SK-N-SH treated with all-trans-retinoic acid at 6 μM for 48 hours (cell line): ENCODE measurements around the gene ABCB8.

Source experiments
- ATAC-seq: fragments of 200-7000 bp; cut with Tn5 transposase; 3 replicates; pipeline ENCODE4 v1.9.1; 2020; ENCODE audit warnings: mild to moderate bottlenecking, moderate library complexity
- ARNTL ChIP-seq: fragments of 450-650 bp; formaldehyde crosslinking; IDR thresholded peaks from 2 replicates; pipeline ENCODE4 v1.5.0; 2020; ENCODE audit warnings: low read depth, mild to moderate bottlenecking, moderate library complexity, borderline replicate concordance
- BACH2 ChIP-seq: fragments of 250-450 bp; sonication (Bioruptor Pico); IDR thresholded peaks from 2 replicates; pipeline ENCODE4 v1.9.0; 2021; ENCODE audit warnings: mild to moderate bottlenecking, borderline replicate concordance
- CREB5 ChIP-seq: fragments of 250-450 bp; sonication (Bioruptor Pico); IDR thresholded peaks from 2 replicates; pipeline ENCODE4 v1.5.1; 2020; ENCODE audit warnings: low read depth, mild to moderate bottlenecking, moderate library complexity
- CSDC2 ChIP-seq: fragments of 250-450 bp; sonication (Bioruptor Pico); IDR thresholded peaks from 2 replicates; pipeline ENCODE4 v1.5.0; 2020; ENCODE audit warnings: mild to moderate bottlenecking, moderate library complexity
- CSRNP3 ChIP-seq: fragments of 250-450 bp; sonication (Bioruptor Pico); IDR thresholded peaks from 2 replicates; pipeline ENCODE4 v1.5.1; 2021; ENCODE audit warnings: mild to moderate bottlenecking, moderate library complexity
- ESRRG ChIP-seq: fragments of 250-450 bp; sonication (Bioruptor Pico); IDR thresholded peaks from 2 replicates; pipeline ENCODE4 v1.6.1; 2021; ENCODE audit warnings: mild to moderate bottlenecking
- GLIS3 ChIP-seq: fragments of 250-450 bp; sonication (Bioruptor Pico); IDR thresholded peaks from 2 replicates; pipeline ENCODE4 v1.5.0; 2020; ENCODE audit warnings: mild to moderate bottlenecking, moderate library complexity
- ISL1 ChIP-seq: fragments of 250-450 bp; sonication (Bioruptor Pico); IDR thresholded peaks from 2 replicates; pipeline ENCODE4 v2.1.2; 2022; ENCODE audit warnings: mild to moderate bottlenecking, moderate library complexity
- OSR1 ChIP-seq: fragments of 250-450 bp; sonication (Bioruptor Pico); IDR thresholded peaks from 2 replicates; pipeline ENCODE4 v1.8.0; 2022; ENCODE audit warnings: moderate library complexity, mild to moderate bottlenecking, inconsistent platforms
- PATZ1 ChIP-seq: fragments of 250-450 bp; sonication (Bioruptor Pico); IDR thresholded peaks from 2 replicates; pipeline ENCODE4 v1.8.0; 2020; ENCODE audit warnings: mild to moderate bottlenecking, moderate library complexity, borderline replicate concordance
- POU6F1 ChIP-seq: fragments of 250-450 bp; sonication (Bioruptor Pico); IDR thresholded peaks from 2 replicates; pipeline ENCODE4 v1.8.0; 2021; ENCODE audit warnings: low read depth, mild to moderate bottlenecking, moderate library complexity, borderline replicate concordance
- PPARA ChIP-seq: fragments of 250-450 bp; sonication (Bioruptor Pico); IDR thresholded peaks from 2 replicates; pipeline ENCODE4 v1.5.0; 2020; ENCODE audit warnings: mild to moderate bottlenecking, borderline replicate concordance
- RARB ChIP-seq: fragments of 250-450 bp; sonication (Bioruptor Pico); IDR thresholded peaks from 2 replicates; pipeline ENCODE4 v1.8.0; 2021; ENCODE audit warnings: mild to moderate bottlenecking, moderate library complexity
- SNAI2 ChIP-seq: fragments of 250-450 bp; sonication (Bioruptor Pico); IDR thresholded peaks from 2 replicates; pipeline ENCODE4 v1.5.0; 2020; ENCODE audit warnings: mild to moderate bottlenecking, moderate library complexity
- TCF4 ChIP-seq: fragments of 250-450 bp; sonication (Bioruptor Pico); IDR thresholded peaks from 2 replicates; pipeline ENCODE4 v1.8.0; 2021; ENCODE audit warnings: mild to moderate bottlenecking, moderate library complexity, borderline replicate concordance
- TOX ChIP-seq: fragments of 250-450 bp; sonication (Bioruptor Pico); IDR thresholded peaks from 2 replicates; pipeline ENCODE4 v1.8.0; 2021; ENCODE audit warnings: mild to moderate bottlenecking, moderate library complexity, borderline replicate concordance
- ZC3H10 ChIP-seq: fragments of 250-450 bp; sonication (Bioruptor Pico); IDR thresholded peaks from 2 replicates; pipeline ENCODE4 v1.5.1; 2021; ENCODE audit warnings: mild to moderate bottlenecking, moderate library complexity
- ZFP3 ChIP-seq: fragments of 250-450 bp; sonication (Bioruptor Pico); IDR thresholded peaks from 2 replicates; pipeline ENCODE4 v1.5.0; 2020; ENCODE audit warnings: mild to moderate bottlenecking, moderate library complexity
- ZFP30 ChIP-seq: fragments of 450-650 bp; formaldehyde crosslinking; IDR thresholded peaks from 2 replicates; pipeline ENCODE4 v1.5.0; 2022; ENCODE audit warnings: mild to moderate bottlenecking, moderate library complexity
- ZNF565 ChIP-seq: fragments of 450-650 bp; formaldehyde crosslinking; conservative IDR thresholded peaks from 2 replicates; pipeline ENCODE4 v1.5.0; 2020; ENCODE audit warnings: low read depth, mild to moderate bottlenecking, moderate library complexity
- ZNF70 ChIP-seq: fragments of 450-650 bp; formaldehyde crosslinking; IDR thresholded peaks from 2 replicates; pipeline ENCODE4 v1.5.0; 2020; ENCODE audit warnings: mild to moderate bottlenecking, moderate library complexity
- ZNF8 ChIP-seq: fragments of 450-650 bp; formaldehyde crosslinking; IDR thresholded peaks from 2 replicates; pipeline ENCODE4 v1.5.0; 2020; ENCODE audit warnings: mild to moderate bottlenecking, moderate library complexity
- TF ChIP-seq, protein P1 (sequence below): fragments of 250-450 bp; sonication (Bioruptor Pico); IDR thresholded peaks from 2 replicates; pipeline ENCODE4 v1.5.0; 2020; ENCODE audit warnings: mild to moderate bottlenecking, moderate library complexity

ABCB8 gene

DNA sequence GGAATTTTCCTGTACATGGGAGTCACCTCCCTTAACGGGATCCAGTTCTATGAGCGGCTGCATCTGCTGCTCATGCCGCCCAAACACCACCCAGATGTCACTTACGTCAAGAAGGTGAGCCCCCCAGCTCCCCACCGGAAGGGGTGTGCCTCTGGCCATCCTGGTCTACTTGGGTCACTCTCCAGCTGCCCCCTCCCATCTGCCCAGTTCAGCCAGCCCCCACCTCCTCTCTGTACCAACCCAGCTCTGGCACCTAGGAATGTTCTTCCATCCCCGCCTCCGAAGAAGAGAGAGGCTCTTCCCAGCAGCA, 47.4 kb downstream of the ABCB8 start:
- ATAC-seq, result no peak

GRCh38 chr7:151075978-151076426, 47.8 kb downstream of the ABCB8 start:
- no peak for TF ChIP-seq ZNF8 (CRISPR knock-in tag)
- TF ChIP-seq OSR1, result no peak
- no peak for TF ChIP-seq GLIS3 (CRISPR knock-in tag)
- TF ChIP-seq ARNTL (CRISPR knock-in tag), result no peak
- no peak for TF ChIP-seq PPARA (CRISPR knock-in tag)
- TF ChIP-seq ZFP3, result no peak
- no peak for TF ChIP-seq TOX (CRISPR knock-in tag)
- TF ChIP-seq PATZ1 (CRISPR knock-in tag), result no peak
- no peak for TF ChIP-seq ESRRG
- TF ChIP-seq ZFP30 (CRISPR knock-in tag), result no peak
- no peak for TF ChIP-seq CSDC2 (CRISPR knock-in tag)
- no peak for TF ChIP-seq ZC3H10 (CRISPR knock-in tag)
- TF ChIP-seq, protein P1, sequence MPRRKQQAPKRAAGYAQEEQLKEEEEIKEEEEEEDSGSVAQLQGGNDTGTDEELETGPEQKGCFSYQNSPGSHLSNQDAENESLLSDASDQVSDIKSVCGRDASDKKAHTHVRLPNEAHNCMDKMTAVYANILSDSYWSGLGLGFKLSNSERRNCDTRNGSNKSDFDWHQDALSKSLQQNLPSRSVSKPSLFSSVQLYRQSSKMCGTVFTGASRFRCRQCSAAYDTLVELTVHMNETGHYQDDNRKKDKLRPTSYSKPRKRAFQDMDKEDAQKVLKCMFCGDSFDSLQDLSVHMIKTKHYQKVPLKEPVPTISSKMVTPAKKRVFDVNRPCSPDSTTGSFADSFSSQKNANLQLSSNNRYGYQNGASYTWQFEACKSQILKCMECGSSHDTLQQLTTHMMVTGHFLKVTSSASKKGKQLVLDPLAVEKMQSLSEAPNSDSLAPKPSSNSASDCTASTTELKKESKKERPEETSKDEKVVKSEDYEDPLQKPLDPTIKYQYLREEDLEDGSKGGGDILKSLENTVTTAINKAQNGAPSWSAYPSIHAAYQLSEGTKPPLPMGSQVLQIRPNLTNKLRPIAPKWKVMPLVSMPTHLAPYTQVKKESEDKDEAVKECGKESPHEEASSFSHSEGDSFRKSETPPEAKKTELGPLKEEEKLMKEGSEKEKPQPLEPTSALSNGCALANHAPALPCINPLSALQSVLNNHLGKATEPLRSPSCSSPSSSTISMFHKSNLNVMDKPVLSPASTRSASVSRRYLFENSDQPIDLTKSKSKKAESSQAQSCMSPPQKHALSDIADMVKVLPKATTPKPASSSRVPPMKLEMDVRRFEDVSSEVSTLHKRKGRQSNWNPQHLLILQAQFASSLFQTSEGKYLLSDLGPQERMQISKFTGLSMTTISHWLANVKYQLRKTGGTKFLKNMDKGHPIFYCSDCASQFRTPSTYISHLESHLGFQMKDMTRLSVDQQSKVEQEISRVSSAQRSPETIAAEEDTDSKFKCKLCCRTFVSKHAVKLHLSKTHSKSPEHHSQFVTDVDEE (CRISPR knock-in tag), result no peak
- TF ChIP-seq CREB5, result no peak
- no peak for TF ChIP-seq TCF4
- no peak for TF ChIP-seq RARB (CRISPR knock-in tag)
- TF ChIP-seq CSRNP3 (CRISPR knock-in tag), result no peak
- ATAC-seq, result no peak

More for the DNA sequence above, 47.4 kb downstream of the ABCB8 start:
- TF ChIP-seq ZNF70 (CRISPR knock-in tag), result no peak
- TF ChIP-seq POU6F1 (CRISPR knock-in tag), result no peak
- no peak for TF ChIP-seq BACH2 (CRISPR knock-in tag)
- TF ChIP-seq CSRNP3 (CRISPR knock-in tag), result no peak
- no peak for TF ChIP-seq TCF4
- TF ChIP-seq ZC3H10 (CRISPR knock-in tag), result no peak
- no peak for TF ChIP-seq ISL1
- no peak for TF ChIP-seq ZFP30 (CRISPR knock-in tag)
- TF ChIP-seq OSR1, result no peak
- no peak for TF ChIP-seq ZNF8 (CRISPR knock-in tag)
- no peak for TF ChIP-seq TOX (CRISPR knock-in tag)
- no peak for TF ChIP-seq SNAI2 (CRISPR knock-in tag)
- TF ChIP-seq ZNF565 (CRISPR knock-in tag), result no peak
